Measurements from ENCODE around the gene MPP3. TPM values are rescaled to one million over a fixed set of nuclear protein-coding genes. Genes with fewer than 3 reads are reported as not detected.

MPP3 gene
- total RNA-seq, 2 experiments from 2014 or later: not detected

DNA sequence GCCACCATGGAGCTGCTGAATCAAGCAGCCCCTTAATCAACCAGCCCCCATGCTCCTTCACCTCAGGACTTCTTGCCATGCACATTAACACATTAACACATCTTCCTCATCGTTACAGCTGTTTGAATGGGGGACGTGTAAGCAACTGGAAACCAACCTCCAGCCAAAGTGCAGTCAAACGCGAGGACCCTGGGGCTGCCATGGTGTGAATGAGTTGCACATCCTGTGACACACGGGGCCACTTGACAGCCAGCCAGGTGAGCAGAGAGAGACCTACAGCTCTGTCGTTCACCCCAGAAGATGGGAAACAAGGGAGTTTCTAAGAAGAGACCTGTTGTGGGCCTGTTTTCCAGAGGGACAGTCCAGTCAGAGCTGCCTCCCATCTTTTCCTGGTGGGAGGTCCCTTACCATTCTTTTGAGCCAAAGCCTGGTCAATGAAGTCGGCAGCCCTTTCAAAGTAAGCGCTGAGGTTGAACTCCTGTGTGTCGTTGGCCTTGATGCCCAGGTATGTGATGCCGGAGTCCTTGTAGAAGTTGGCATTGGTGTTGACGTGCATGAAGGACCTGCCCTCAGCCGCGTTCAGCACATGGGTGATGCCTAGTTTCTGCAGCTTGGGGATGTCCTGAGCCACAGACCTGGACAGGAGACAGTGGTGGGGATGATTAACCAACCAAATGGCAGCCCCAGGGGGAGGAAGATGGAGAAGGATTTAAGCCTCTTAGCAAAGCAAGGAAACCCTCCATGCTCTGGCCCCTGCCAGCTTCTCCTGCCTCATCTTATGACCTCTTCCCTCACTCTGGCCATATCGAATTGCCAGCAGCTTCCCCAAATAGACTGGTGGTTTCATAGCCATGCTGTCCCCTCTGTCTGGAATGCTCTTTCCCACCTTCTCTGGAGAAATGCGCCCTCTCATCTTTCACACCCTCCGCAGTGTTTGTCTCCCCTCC lies 58.4 kb downstream of the MPP3 start:
- Histone ChIP-seq H4K20me1 (ENCODE audit: insufficient read depth, low read length) (no peaks in the 10 kb centered on the region), H3K36me3 (ENCODE audit: insufficient read depth, low read length) (no peaks in the 10 kb centered on the region), H3K27ac (ENCODE audit: low read depth, low read length, poor library complexity, severe bottlenecking) (no peak overlapping the region), H3K4me1 (ENCODE audit: insufficient read depth, low read length, poor library complexity, severe bottlenecking) (peaks cover 11% of the 10 kb centered on the region), H3K79me2 (ENCODE audit: insufficient read depth, low read depth, low read length) (no peaks in the 10 kb centered on the region), H3K9me2 (ENCODE audit: insufficient read depth, low read length) (no peaks in the 10 kb centered on the region), H2AFZ (ENCODE audit: low read length) (no peak overlapping the region), H3K4me3 (ENCODE audit: low read depth, low read length, poor library complexity, severe bottlenecking) (no peak overlapping the region), H3K4me2 (ENCODE audit: low read length) (no peak overlapping the region), H3K9me3 (ENCODE audit: low read length) (no peaks in the 10 kb centered on the region)
- ChIA-PET POLR2A (no interaction called here), CTCF (ENCODE audit: unreplicated experiment) (interaction anchor here (1.2 kb wide), 1 partner anchor 9 kb away, joined by 4 read pairs; no protein-coding TSS in a partner anchor)
- no peak for TF ChIP-seq CTCF (conservative IDR thresholded peaks at IDR 0.05; ENCODE audit: low read length)
- no peak for TF ChIP-seq EZH2phosphoT487 (IDR thresholded peaks at IDR 0.05; ENCODE audit: borderline replicate concordance, low read depth, low read length)
- BruUV-seq (replicated peaks): no TSS peak
- no peak for DNase-seq (ENCODE audit: low spot score)
- intact Hi-C loops (cut with micrococcal nuclease; ENCODE audit: unreplicated experiment): no loop called here

DNA sequence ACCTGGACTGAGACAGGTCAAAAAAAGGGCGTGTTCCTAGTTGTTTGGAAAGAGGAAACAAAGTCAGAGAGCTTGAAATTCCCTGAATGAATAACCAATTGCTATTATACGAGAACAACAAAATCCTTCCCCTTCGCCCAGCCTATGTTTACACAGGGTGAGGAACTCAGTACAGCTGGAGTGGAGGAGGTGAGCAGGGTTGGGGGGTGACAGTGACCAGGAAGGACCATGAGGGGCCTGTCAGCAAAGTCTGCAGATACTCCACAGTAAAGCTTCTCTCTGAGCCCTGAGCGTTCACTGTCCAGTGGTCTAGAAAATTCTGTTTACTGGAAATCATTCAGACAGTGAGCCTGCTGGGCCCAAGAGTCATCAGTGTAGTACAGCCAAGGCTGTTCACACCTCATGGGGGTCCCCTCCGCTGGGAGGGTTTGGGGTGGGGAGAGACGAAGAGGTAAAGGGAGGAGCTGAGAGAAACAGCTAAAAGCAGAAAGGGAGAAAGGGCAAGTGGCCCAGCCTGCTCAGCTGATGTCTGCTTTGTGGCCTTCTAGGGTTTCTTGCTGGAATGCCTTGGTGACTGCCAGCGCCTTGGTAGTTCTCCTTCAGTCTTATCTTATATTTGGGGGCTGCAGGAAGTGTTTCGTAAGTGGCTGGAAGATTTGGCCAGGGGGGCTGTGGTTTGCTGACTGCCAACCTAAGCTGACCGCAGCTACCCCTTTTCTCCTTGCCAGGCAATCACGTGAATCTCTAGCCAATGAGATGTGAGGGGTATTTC lies 59.9 kb downstream of the MPP3 start:
- Histone ChIP-seq H3K4me3 (ENCODE audit: low read depth, low read length, poor library complexity, severe bottlenecking) (no peak overlapping the region), H3K27ac (ENCODE audit: low read depth, low read length, poor library complexity, severe bottlenecking) (no peak overlapping the region), H3K4me2 (ENCODE audit: low read length) (no peak overlapping the region), H3K4me1 (ENCODE audit: insufficient read depth, low read length, poor library complexity, severe bottlenecking) (peaks cover 10% of the 10 kb centered on the region), H3K9me3 (ENCODE audit: low read length) (no peaks in the 10 kb centered on the region), H3K36me3 (ENCODE audit: insufficient read depth, low read length) (no peaks in the 10 kb centered on the region), H3K79me2 (ENCODE audit: insufficient read depth, low read depth, low read length) (no peaks in the 10 kb centered on the region), H4K20me1 (ENCODE audit: insufficient read depth, low read length) (no peaks in the 10 kb centered on the region), H3K9me2 (ENCODE audit: insufficient read depth, low read length) (no peaks in the 10 kb centered on the region), H2AFZ (ENCODE audit: low read length) (no peak overlapping the region)
- BruUV-seq (replicated peaks): no TSS peak
- ChIA-PET POLR2A (no interaction called here), CTCF (ENCODE audit: unreplicated experiment) (no interaction called here)
- intact Hi-C loops (cut with micrococcal nuclease; ENCODE audit: unreplicated experiment): no loop called here
- no peak for DNase-seq (ENCODE audit: low spot score)
- TF ChIP-seq CTCF (conservative IDR thresholded peaks at IDR 0.05; ENCODE audit: low read length) (no peak), EZH2phosphoT487 (IDR thresholded peaks at IDR 0.05; ENCODE audit: borderline replicate concordance, low read depth, low read length) (no peak)
